HG03442 (cell line): ENCODE data around the gene DYNC1I1.

ENCODE experiments used
- ATAC-seq: cut with Tn5 transposase; IDR thresholded peaks from one replicate; pipeline ENCODE4 v1.9.1; 2021; ENCODE audit warnings: mild to moderate bottlenecking, moderate library complexity; ENCODE audit not compliant: unreplicated experiment

Gene DYNC1I1

DNA sequence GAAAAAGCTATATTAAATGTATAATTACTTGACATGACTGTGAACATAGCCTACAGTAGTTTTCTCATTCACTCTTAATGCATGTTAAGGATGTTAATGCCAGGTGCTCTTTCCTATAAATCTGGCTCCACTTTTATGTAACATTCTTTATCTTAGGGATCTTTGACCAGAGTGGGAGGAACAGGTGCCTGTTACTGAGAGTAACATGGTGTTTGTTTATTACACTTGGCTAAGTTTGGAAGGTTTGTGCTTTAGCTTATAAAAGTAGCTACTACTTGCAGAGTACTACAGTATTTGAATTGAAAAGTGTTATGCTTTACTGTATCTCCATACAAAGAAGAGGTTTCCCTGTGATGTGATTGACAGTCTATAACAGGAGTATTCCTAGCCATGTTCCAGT lies 183.4 kb downstream of the DYNC1I1 start:
- no peak for ATAC-seq

DNA sequence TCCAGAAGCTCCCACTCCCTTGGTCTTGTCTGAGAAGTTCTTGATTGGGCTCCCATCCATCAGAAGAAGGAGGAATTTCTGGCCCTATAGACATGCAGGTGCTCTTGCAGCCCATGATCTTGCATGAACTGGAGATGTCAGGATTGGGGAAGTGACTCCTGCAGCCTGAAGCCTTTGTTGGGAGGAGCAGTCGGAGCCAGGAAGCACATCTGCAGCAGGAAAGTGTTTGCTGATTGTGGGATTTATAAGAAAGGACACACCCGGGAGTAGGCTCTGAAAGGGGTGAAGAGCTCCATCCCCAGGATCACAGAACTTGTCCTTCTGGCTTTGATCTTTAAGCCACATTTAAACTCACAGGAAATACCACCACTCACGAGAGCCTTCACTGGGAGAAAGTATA lies 185.2 kb downstream of the DYNC1I1 start:
- ATAC-seq = no peak

DNA sequence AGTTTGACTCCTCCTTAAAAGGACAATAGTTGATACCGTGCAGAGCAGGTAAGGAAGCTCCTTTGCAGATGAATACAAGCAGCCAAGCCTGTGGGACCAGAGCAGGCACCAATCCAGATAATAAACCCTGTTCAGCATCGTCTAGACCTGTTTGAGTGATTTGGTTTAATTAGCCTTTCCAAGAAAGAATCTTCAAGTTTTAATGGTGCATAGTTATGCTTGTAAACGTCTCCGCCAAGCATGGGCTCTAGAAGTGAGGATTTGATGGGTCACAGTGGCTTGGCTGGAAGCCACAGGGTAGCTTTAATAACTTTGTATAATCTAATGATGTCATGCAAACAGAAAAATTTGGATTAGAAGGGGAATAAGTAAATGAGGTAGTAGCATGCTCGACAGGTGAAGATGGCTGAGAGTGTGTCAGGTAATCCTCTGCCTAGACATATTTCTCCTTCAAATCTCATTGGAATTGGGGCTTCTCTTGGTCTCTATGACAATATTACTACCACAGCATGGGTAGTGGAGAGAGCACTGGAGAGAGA lies 188.4 kb downstream of the DYNC1I1 start:
- no peak for ATAC-seq

GRCh38 chr7:95963446-95963990 lies 191.2 kb downstream of the DYNC1I1 start:
- no peak for ATAC-seq

GRCh38 chr7:95971716-95972115 lies 199.4 kb downstream of the DYNC1I1 start:
- ATAC-seq = no peak

DNA sequence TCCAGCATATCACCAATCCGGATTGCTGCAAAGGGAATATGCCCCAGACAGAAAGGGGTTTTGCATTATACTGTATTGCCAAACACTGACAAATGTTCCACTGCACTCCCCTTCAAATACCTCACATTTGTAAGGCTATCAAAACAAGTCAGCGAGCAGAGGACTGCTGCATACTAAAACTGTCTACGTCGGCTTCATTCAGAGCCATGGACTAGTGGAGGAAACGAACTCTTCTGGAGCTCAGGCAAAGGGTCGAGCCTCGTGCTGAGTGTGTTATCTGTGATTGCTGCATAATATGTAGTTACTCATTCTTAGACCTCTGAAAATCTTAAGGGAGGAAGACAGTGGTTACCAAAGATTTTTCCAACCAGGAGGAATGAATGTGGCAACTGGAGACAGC lies 200.2 kb downstream of the DYNC1I1 start:
- ATAC-seq = no peak

GRCh38 chr7:95974108-95974507 lies 201.8 kb downstream of the DYNC1I1 start:
- no peak for ATAC-seq

DNA sequence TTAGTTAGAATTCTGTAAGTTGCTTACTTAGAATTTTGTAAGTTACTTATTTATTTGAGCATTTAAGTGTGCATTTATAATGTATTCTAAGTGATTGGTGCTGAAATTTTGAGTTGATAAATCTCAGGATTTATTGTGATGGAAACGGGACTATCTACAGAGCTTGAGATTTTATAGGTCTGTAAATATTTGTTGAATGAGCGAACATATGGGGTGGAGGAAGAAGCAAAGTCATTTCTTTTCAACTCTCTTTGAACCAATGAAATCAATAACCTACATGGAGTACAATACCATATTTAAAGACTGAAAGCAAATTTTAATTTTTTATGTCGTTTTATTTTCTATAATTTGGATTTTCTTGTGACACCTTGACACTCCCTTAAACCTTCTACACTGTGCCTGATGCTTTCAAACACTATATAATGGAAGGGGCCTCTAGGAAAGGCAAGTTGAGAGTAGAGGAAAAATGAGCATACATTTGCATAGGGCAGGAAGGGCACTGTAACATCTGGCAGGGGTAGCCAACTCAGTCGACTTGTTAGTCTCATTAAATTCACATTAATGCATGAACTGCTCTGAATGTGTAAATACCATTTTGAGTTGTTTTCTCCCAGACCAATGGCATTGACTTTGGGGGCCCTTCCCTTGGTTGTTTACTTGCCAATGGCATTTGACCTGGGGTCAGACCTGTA lies 204.2 kb downstream of the DYNC1I1 start:
- no peak for ATAC-seq

- no peak for ATAC-seq
These were observed 205.6 kb downstream of the DYNC1I1 start for GRCh38 chr7:95977994-95978393.

GRCh38 chr7:95980167-95980566 lies 207.8 kb downstream of the DYNC1I1 start:
- no peak for ATAC-seq

DNA sequence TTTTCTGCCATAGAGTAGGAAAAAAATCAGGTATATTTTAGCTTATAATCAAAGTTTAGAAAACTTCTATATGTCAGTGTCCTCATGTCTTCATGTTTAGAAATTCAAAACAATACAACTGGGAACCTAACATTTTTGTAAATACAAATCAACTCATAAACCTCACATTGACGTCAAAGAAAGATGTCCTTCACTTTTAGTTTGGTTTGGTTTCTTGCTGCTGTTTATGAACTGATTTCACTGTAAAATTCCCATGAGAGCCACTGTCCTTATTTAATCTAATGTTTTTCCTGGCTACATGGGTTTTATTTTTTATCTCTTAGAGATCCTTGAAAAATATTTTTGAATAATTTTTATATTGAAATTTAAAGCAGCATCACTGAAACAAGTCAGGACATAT lies 208.4 kb downstream of the DYNC1I1 start:
- no peak for ATAC-seq

DNA sequence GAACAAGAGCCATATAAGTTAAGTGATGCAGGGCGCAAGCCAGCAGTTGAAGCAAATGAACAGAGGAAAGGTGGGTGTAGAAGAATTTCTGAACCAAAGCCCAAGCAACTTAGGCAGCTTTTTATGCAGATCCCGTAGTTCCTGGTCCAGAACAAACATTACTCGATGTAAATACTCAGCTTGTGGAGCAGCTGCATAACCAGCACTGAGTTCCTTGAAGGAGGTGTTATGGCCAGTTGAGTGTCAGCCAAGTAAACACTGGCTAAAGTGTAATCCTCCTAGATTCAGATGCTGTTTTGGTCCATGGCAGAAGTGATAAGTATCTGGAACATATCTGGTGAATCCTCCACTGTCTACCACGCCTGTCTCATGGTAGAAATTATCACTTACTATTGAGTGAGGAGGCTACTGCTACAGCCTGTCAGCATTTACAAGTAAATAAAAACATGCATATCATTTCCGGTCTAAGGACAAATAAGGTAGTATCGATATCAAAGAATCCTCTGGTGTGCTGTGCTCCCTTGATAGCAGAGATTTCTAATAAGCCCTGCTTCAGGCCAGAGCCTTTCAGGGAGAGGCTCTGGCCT lies 213.9 kb downstream of the DYNC1I1 start:
- no peak for ATAC-seq

DNA sequence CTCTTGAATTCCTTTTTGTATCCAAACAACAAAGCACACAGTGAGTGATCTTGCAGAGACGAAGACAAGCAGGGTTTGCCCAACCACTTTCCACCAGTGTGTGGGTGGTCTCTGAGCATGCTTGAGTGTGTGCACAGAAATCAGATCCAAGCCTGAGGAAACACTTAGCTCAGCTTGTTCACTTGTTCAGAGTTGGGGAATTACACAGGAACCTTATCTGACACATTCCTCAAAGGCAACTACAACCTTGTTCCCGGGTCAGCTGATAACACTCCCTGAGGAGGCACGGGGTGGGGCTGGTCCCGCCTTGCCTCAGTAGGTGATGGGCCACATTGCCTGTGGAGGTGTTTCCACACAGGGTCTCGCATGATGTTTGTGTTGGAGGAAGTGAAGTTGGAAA lies 216.9 kb downstream of the DYNC1I1 start:
- no peak for ATAC-seq

- no peak for ATAC-seq
These were observed 221.0 kb downstream of the DYNC1I1 start for GRCh38 chr7:95993380-95993779.

DNA sequence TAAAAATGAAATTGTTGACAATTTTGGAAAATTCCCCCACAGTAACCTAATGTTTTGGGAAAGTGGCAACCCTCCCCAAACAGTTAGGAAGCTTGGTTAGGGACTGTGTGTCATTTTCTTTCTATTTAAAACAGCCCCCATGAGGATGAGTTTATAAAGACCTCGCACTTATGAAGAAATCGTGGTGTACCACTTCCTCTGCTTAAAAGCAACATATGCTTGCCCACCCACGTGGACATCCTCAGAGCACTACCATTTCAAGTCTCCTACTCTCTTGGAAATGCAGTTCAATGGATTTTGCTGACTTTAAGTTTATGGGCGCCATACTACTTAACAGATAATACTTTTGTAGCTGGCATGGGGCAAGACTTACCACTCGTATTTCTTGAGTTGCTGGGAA lies 223.8 kb downstream of the DYNC1I1 start:
- ATAC-seq = no peak

DNA sequence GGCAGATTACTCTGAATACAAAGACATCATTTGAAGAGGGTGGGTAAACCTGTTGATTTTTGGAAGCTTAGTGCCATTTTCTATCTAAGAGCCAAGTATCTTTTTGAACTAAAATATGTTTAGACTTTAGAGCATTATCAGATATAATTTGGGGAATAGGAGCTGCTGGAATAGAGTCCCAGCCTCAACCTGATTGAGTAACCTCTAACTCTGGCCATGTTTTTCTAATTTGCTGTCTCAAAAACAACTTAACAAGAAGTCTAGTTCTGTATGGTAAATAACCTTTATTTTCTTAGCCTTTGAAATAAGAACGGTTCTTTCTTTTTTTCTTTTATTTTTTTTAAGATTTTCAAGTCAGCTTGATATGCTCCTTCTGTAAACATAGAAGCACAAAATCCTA lies 224.5 kb downstream of the DYNC1I1 start:
- ATAC-seq = no peak

GRCh38 chr7:95997632-95998031 lies 225.3 kb downstream of the DYNC1I1 start:
- ATAC-seq = no peak

DNA sequence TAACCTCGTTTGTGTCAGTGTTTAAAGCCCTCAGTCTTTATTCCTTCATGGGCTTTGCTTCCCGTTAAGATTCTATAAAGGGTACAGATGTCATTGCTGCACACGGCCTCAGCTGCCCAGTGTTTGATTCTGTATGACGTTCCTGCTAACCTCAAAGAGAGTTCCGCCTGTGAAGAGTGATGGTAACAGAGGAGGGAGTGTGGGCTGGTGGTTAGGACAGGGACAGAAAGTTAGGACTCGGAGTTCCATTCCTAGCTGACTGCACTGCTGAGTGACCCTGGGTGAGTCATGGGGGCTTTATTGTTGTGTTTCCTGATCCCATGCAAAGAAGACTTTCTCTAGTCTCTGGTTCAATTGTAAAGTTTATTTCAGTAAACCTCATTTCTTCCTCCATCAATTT lies 227.1 kb downstream of the DYNC1I1 start:
- ATAC-seq = no peak

DNA sequence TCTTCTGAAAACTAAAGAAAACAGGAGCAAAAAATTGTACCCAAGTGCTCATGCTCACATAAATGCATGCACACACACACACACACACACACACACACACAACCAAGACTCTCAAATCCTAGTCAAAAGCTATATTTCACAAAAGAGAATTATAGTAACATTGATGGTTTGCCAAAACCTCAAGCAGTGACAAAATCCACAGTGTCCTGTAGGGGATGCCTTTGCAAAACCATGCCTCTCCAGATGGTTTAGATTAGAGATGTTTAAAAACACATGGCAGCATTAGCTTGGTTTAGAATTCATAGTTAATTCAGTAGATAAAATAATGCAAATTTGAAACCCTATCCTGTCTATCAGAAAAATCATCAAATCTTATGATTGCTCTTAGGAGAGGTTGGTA lies 232.2 kb downstream of the DYNC1I1 start:
- ATAC-seq = no peak

DNA sequence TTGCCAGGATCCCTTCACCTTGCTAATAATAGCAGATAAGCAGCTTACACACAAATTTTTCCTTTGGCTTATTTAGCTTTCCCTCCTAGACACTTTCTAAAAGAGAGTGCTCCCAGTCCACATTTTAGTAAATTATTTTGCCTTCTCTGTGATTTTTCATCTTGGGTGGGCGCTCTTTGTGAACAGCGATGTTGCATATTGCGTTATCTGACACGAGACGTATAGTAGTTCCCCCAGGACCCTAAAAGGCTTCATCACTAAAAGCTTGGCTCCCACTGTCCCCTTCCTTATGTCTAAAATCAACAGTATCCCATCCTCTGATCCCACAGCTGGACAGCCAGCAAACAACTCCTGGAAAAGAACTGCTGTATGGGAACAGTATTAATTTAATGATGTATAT lies 232.9 kb downstream of the DYNC1I1 start:
- ATAC-seq = no peak

- no peak for ATAC-seq
These were observed 236.8 kb downstream of the DYNC1I1 start for GRCh38 chr7:96009148-96009547.

DNA sequence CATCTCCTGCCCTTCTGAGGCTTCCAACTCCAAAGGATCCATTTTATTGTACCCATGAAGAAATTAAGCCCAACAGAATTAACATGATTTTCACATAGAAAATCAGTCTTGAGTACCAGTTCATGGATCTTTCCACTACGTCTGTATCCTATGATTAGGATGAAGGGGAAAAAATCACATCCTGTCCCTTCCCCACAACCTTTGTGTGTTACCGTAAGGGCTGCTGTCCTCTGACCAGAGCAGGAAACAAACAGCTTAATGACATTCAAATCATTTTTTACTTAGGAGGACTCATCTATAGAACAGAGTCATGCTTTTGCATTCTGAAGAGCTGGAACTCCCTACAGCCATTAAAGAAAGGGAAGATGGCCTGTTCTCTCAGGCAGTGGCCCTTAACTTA lies 241.5 kb downstream of the DYNC1I1 start:
- ATAC-seq = no peak
